Esophagus squamous epithelium (tissue), 4 donors: ENCODE measurements around the gene SLC1A3.

Experiments used
- POLR2A ChIP-seq, 4 donors: fragments of 450-650 bp; IDR thresholded peaks; one replicate each; pipeline ENCODE4 v1.6.1; 2017; ENCODE audit warnings: antibody characterized with exemption in 4 of 4, mild to moderate bottlenecking in 4 of 4, moderate library complexity in 3 of 4
- TF ChIP-seq, protein P1 (sequence below), 6 experiments: fragments of 450-650 bp in 4 of 6; fragments of 200-600 bp in 2 of 6; sonication (generic) in 2 of 6; IDR thresholded peaks; one replicate each; pipeline ENCODE4 v1.5.1; 2016 to 2019; ENCODE audit warnings: antibody characterized with exemption in 6 of 6, mild to moderate bottlenecking in 4 of 6, moderate library complexity in 4 of 6

DNA sequence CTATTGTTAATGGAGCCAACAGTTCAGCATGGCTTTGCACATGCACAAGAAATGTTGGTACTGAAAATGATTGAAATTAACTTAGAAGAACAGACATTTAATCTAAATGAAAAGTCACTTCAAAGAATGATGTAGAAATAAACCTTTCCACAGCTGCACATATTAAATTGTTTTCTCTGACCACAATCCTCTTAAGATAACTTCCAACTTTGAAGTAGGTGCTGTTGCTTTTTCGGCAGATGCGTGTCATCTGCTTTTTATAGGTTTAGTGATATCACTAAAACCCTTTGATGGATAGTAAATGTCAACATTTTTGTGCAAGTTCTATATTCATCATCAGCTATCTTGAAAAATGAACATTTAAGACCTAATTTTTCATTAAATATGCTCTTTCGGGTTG, 25.3 kb upstream of the SLC1A3 start:
- TF ChIP-seq, protein P1, sequence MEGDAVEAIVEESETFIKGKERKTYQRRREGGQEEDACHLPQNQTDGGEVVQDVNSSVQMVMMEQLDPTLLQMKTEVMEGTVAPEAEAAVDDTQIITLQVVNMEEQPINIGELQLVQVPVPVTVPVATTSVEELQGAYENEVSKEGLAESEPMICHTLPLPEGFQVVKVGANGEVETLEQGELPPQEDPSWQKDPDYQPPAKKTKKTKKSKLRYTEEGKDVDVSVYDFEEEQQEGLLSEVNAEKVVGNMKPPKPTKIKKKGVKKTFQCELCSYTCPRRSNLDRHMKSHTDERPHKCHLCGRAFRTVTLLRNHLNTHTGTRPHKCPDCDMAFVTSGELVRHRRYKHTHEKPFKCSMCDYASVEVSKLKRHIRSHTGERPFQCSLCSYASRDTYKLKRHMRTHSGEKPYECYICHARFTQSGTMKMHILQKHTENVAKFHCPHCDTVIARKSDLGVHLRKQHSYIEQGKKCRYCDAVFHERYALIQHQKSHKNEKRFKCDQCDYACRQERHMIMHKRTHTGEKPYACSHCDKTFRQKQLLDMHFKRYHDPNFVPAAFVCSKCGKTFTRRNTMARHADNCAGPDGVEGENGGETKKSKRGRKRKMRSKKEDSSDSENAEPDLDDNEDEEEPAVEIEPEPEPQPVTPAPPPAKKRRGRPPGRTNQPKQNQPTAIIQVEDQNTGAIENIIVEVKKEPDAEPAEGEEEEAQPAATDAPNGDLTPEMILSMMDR (IDR thresholded peaks at IDR 0.05): no peak
- no peak for TF ChIP-seq POLR2A (IDR thresholded peaks at IDR 0.05)
